IPS-18c (cell line): ENCODE data around the gene ENDOU.

Source experiments
- H3K4me3 ChIP-seq: 2 replicates; pipeline ENCODE4 v1.7.0; 2013; ENCODE audit warnings: low read depth, mild to moderate bottlenecking, low read length, moderate library complexity; ENCODE audit not compliant: insufficient read depth
- H3K9me3 ChIP-seq: one replicate; pipeline ENCODE4 v1.6.1; 2013; ENCODE audit warnings: mild to moderate bottlenecking, low read length, moderate library complexity; ENCODE audit not compliant: control insufficient read depth, insufficient read depth

Gene ENDOU

GRCh38 chr12:47747596-47748506, 22.6 kb upstream of the ENDOU start:
- H3K9me3 ChIP-seq: no peaks in the 10 kb centered on the region
- no peak overlapping the region for H3K4me3 ChIP-seq

DNA sequence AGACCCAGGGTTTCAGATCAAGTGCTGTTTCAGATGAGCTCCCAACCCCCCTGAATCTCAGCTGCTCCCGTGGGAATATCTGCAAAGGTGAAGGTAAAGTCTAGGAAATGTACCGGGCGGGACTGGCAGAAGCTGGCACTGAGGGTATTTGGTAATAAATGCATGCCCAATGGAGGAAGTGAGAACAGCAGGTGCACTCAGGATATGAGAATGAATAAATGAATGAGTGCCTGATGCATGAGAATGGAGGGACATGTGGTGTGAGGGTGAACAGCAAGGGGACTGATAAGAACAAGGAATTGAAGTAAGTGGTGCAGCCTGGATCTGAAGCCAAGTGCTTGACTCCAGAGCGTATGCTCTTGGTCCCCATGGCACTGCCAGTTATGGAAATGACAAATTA, 21.8 kb upstream of the ENDOU start:
- no peaks in the 10 kb centered on the region for H3K9me3 ChIP-seq
- no peak overlapping the region for H3K4me3 ChIP-seq

GRCh38 chr12:47746523-47746922, 21.2 kb upstream of the ENDOU start:
- Histone ChIP-seq H3K9me3 (no peaks in the 10 kb centered on the region), H3K4me3 (no peak overlapping the region)

GRCh38 chr12:47746073-47746472, 20.8 kb upstream of the ENDOU start:
- H3K4me3 ChIP-seq: no peak overlapping the region
- no peaks in the 10 kb centered on the region for H3K9me3 ChIP-seq

DNA sequence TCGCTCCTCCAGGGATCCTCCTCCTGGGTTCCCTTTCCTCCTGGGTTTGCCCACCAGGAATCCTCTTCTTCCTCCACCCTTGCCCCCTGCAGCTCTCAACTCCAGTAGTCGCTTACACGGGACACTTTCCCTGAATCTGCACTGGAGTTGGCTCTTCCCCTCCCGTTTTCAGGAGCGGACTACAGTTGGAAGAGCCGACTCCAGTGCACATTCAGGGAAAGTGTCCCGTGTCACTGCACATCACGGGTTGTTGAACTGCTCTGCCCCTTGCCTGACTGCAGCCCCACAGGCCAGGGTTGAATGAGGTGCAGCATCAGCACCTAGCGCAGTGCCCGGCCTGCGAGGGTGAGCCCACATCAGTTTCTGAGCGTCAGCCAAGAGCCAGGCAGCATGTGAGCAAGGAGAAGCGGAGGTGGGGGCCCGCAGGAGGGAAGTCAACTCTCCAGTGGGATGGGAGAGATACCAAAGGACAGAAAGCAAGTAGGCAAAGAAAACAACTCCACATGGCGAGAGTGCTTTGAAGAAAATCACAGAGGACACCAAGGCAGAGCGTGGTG, 20.3 kb upstream of the ENDOU start:
- Histone ChIP-seq H3K4me3 (no peak overlapping the region), H3K9me3 (no peaks in the 10 kb centered on the region)

GRCh38 chr12:47744778-47745436, 19.6 kb upstream of the ENDOU start:
- H3K9me3 ChIP-seq: no peaks in the 10 kb centered on the region
- H3K4me3 ChIP-seq: no peak overlapping the region

- Histone ChIP-seq H3K9me3 (no peaks in the 10 kb centered on the region), H3K4me3 (no peak overlapping the region)
These were observed 18.8 kb upstream of the ENDOU start for GRCh38 chr12:47744005-47744651.

GRCh38 chr12:47743311-47743860, 18.1 kb upstream of the ENDOU start:
- H3K9me3 ChIP-seq: no peaks in the 10 kb centered on the region
- no peak overlapping the region for H3K4me3 ChIP-seq

- H3K9me3 ChIP-seq: no peaks in the 10 kb centered on the region
- H3K4me3 ChIP-seq: no peak overlapping the region
These were observed 17.0 kb upstream of the ENDOU start for GRCh38 chr12:47742253-47742825.

GRCh38 chr12:47741340-47741703, 16.0 kb upstream of the ENDOU start:
- no peak overlapping the region for H3K4me3 ChIP-seq
- H3K9me3 ChIP-seq: no peaks in the 10 kb centered on the region

DNA sequence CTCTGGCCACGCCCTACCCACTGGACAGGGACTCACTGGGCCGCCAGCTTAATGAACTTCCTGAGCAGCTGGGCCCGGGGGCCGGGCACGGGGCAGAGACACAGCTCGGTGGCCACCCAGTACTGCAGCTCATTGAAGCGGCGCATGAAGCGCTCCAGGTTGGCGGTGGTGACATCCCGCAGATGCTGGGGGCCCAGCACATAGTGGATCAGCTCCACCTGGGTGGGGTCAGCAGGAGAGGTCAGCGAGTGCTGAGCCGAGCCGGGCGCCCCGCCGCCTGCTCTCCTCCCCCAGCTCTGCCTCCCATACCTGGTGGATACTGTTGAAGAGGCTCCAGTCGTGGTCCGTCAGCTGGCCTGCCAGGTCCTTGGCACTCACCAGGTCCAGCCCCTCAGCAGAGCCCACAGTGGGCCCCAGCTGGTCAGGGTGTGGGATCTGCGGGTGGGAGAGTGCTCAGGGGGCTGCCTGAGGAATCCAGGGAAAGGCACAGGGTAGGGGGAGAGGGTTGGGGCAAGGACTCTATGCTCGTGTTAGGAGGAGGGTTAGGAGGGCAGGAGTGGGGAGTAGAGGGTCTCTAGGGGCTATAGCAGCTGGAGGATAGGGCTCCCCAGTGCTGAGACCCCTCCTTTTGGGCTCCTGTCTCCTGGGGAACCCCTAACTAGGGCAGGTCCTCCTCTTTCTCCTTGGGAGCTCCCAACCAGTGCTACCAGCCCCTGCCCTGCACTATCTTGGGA, 15.5 kb upstream of the ENDOU start:
- Histone ChIP-seq H3K9me3 (no peaks in the 10 kb centered on the region), H3K4me3 (no peak overlapping the region)

DNA sequence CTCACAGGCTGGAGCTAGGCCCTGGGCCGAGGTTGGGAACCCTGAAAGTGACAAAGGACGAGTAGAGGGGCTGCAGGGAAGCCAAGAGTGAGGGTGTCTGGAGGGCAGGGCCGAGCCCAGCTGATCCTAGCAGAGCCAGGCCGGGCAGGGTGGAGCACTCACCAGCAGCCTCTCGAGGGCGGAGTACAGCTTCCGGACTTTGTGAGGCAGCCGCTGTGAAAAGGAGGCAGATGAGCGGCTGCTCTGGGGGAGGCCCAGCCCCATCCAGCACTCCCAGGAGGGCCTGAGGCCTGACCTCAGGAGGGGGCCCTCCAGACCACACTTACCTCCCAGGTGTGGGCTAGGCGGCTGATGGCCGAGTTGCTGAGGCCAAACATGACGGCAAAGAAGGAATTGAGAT, 14.7 kb upstream of the ENDOU start:
- H3K9me3 ChIP-seq: no peaks in the 10 kb centered on the region
- H3K4me3 ChIP-seq: no peak overlapping the region

GRCh38 chr12:47739297-47739696, 14.0 kb upstream of the ENDOU start:
- H3K4me3 ChIP-seq: no peak overlapping the region
- H3K9me3 ChIP-seq: no peaks in the 10 kb centered on the region

- H3K9me3 ChIP-seq: no peaks in the 10 kb centered on the region
- no peak overlapping the region for H3K4me3 ChIP-seq
These were observed 12.8 kb upstream of the ENDOU start for GRCh38 chr12:47737936-47738594.

GRCh38 chr12:47736877-47737676, 11.8 kb upstream of the ENDOU start:
- H3K9me3 ChIP-seq: no peaks in the 10 kb centered on the region
- H3K4me3 ChIP-seq: no peak overlapping the region
